ENCODE data around the gene GLRX5. TPM values are rescaled to one million over a fixed set of nuclear protein-coding genes. Genes with fewer than 3 reads are reported as not detected.

Gene GLRX5
- total RNA-seq, 1 experiment from 2014 or later, result 68.8 TPM

- Histone ChIP-seq H3K4me3 (ENCODE audit: low read depth, low read length, poor library complexity, severe bottlenecking) (no peak overlapping the region), H3K4me1 (ENCODE audit: insufficient read depth, low read length, poor library complexity, severe bottlenecking) (no peaks in the 10 kb centered on the region), H3K36me3 (ENCODE audit: insufficient read depth, low read length, poor library complexity, severe bottlenecking) (no peaks in the 10 kb centered on the region), H3K9me3 (ENCODE audit: low read depth, low read length, poor library complexity, severe bottlenecking) (no peaks in the 10 kb centered on the region), H3K27ac (ENCODE audit: low read depth, low read length, poor library complexity, severe bottlenecking) (no peak overlapping the region), H3K27me3 (replicated peaks; ENCODE audit: insufficient read depth, low read depth, low read length, poor library complexity) (no peaks in the 10 kb centered on the region)
- CTCF ChIA-PET, result interaction anchor here (1.3 kb wide), 1 partner anchor 213 kb away, joined by 3 read pairs; no protein-coding TSS in a partner anchor
- intact Hi-C loops (cut with micrococcal nuclease; ENCODE audit: unreplicated experiment), result loop anchor here (1.0 to 10.0 kb wide), 5 partner anchors 121 to 714 kb away; no protein-coding TSS in a partner anchor
- peak; percentile 86 for DNase-seq (ENCODE audit: low spot score)
- no peak for TF ChIP-seq EZH2 (IDR thresholded peaks at IDR 0.05; ENCODE audit: borderline replicate concordance, low read depth, low read length, poor library complexity, severe bottlenecking)
- TF ChIP-seq, protein P1, sequence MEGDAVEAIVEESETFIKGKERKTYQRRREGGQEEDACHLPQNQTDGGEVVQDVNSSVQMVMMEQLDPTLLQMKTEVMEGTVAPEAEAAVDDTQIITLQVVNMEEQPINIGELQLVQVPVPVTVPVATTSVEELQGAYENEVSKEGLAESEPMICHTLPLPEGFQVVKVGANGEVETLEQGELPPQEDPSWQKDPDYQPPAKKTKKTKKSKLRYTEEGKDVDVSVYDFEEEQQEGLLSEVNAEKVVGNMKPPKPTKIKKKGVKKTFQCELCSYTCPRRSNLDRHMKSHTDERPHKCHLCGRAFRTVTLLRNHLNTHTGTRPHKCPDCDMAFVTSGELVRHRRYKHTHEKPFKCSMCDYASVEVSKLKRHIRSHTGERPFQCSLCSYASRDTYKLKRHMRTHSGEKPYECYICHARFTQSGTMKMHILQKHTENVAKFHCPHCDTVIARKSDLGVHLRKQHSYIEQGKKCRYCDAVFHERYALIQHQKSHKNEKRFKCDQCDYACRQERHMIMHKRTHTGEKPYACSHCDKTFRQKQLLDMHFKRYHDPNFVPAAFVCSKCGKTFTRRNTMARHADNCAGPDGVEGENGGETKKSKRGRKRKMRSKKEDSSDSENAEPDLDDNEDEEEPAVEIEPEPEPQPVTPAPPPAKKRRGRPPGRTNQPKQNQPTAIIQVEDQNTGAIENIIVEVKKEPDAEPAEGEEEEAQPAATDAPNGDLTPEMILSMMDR (conservative IDR thresholded peaks at IDR 0.05; ENCODE audit: low read depth, low read length), result peak; percentile 98
- POLR2A ChIA-PET (ENCODE audit: low non-redundant PET), result no interaction called here
- no TSS peak for BruUV-seq (replicated peaks)
Observed at GRCh38 chr14:95561001-95561412, 26.2 kb downstream of the GLRX5 start.

DNA sequence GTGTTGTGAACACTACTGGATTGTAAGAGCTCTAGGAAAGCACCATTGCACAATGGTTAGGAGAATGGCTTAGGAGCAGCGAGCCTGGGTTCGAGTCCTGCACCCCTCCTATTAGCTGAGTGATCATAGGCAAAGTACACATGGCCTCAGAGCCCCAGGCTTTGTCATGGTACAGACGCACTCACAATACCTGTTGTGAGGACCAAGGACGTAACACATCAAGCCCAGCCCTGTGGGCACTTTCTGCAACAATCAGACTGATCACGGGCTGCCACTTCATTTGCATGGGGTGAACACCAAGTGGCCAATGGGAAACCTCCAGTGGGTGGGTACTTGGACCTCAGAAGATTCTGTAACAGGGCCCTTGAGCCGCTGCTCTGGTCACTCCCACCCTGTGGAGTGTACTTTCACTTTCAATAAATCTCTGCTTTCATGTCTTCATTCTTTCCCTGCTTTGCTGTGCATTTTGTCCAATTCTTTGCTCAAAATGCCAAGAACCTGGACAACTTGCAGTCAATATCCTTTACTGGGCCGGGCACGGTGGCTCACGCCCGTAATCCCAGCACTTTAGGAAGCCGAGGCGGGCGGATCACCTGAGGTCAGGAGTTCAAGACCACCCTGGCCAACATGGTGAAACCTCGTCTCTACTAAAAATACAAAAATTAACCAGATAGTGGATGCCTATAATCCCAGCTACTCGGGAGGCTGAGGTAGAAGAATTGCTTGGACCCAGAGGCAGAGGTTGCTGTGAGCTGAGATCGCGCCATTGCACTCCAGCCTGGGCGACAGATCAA lies 28.2 kb downstream of the GLRX5 start:
- no TSS peak for BruUV-seq (replicated peaks)
- CTCF ChIA-PET, result no interaction called here
- H3K4me1 ChIP-seq (ENCODE audit: insufficient read depth, low read length, poor library complexity, severe bottlenecking), result no peaks in the 10 kb centered on the region
- no peaks in the 10 kb centered on the region for H3K27me3 ChIP-seq (replicated peaks; ENCODE audit: insufficient read depth, low read depth, low read length, poor library complexity)
- no peaks in the 10 kb centered on the region for H3K9me3 ChIP-seq (ENCODE audit: low read depth, low read length, poor library complexity, severe bottlenecking)
- no peak for DNase-seq (ENCODE audit: low spot score)
- intact Hi-C loops (cut with micrococcal nuclease; ENCODE audit: unreplicated experiment), result loop anchor here (5.0 to 10.0 kb wide), 3 partner anchors 119 to 712 kb away; no protein-coding TSS in a partner anchor
- no peak overlapping the region for H3K27ac ChIP-seq (ENCODE audit: low read depth, low read length, poor library complexity, severe bottlenecking)
- POLR2A ChIA-PET (ENCODE audit: low non-redundant PET), result interaction anchor here (0.5 kb wide), 1 partner anchor 194 kb away, joined by 3 read pairs; no protein-coding TSS in a partner anchor
- no peaks in the 10 kb centered on the region for H3K36me3 ChIP-seq (ENCODE audit: insufficient read depth, low read length, poor library complexity, severe bottlenecking)
- no peak overlapping the region for H3K4me3 ChIP-seq (ENCODE audit: low read depth, low read length, poor library complexity, severe bottlenecking)
- TF ChIP-seq, protein P1 (conservative IDR thresholded peaks at IDR 0.05; ENCODE audit: low read depth, low read length), result no peak
- no peak for TF ChIP-seq EZH2 (IDR thresholded peaks at IDR 0.05; ENCODE audit: borderline replicate concordance, low read depth, low read length, poor library complexity, severe bottlenecking)

- no peaks in the 10 kb centered on the region for H3K27me3 ChIP-seq (replicated peaks; ENCODE audit: insufficient read depth, low read depth, low read length, poor library complexity)
- DNase-seq (ENCODE audit: low spot score), result no peak
- no peak overlapping the region for H3K27ac ChIP-seq (ENCODE audit: low read depth, low read length, poor library complexity, severe bottlenecking)
- H3K36me3 ChIP-seq (ENCODE audit: insufficient read depth, low read length, poor library complexity, severe bottlenecking), result no peaks in the 10 kb centered on the region
- BruUV-seq (replicated peaks), result no TSS peak
- no peak for TF ChIP-seq EZH2 (IDR thresholded peaks at IDR 0.05; ENCODE audit: borderline replicate concordance, low read depth, low read length, poor library complexity, severe bottlenecking)
- TF ChIP-seq, protein P1 (conservative IDR thresholded peaks at IDR 0.05; ENCODE audit: low read depth, low read length), result no peak
- POLR2A ChIA-PET (ENCODE audit: low non-redundant PET), result no interaction called here
- CTCF ChIA-PET, result no interaction called here
- H3K4me3 ChIP-seq (ENCODE audit: low read depth, low read length, poor library complexity, severe bottlenecking), result no peak overlapping the region
- intact Hi-C loops (cut with micrococcal nuclease; ENCODE audit: unreplicated experiment), result loop anchor here (5.0 to 10.0 kb wide), 3 partner anchors 118 to 711 kb away; no protein-coding TSS in a partner anchor
- no peaks in the 10 kb centered on the region for H3K4me1 ChIP-seq (ENCODE audit: insufficient read depth, low read length, poor library complexity, severe bottlenecking)
- H3K9me3 ChIP-seq (ENCODE audit: low read depth, low read length, poor library complexity, severe bottlenecking), result no peaks in the 10 kb centered on the region
Observed at GRCh38 chr14:95564060-95564459, 29.2 kb downstream of the GLRX5 start.
